GM13976 (cell line): ENCODE results near the gene ZSCAN25.

ENCODE experiments used
- DNase-seq: peaks from one replicate; pipeline ENCODE4 v3.0.0; 2012; ENCODE audit warnings: low spot score
- CTCF ChIP-seq: IDR thresholded peaks from 2 replicates; pipeline ENCODE4 v1.5.1; 2012; ENCODE audit warnings: borderline replicate concordance, mild to moderate bottlenecking; ENCODE audit not compliant: insufficient read depth; ENCODE audit errors: extremely low read depth, missing control alignments, control extremely low read depth
- in situ Hi-C: fragments of 300-500 bp; cut with MboI; formaldehyde crosslinking; loops from one replicate; pipeline ENCODE4 v1.12.0; 2022; ENCODE audit warnings: low sequenced_read_pairs, mixed read lengths, inconsistent platforms; ENCODE audit not compliant: unreplicated experiment

The ZSCAN25 gene

DNA sequence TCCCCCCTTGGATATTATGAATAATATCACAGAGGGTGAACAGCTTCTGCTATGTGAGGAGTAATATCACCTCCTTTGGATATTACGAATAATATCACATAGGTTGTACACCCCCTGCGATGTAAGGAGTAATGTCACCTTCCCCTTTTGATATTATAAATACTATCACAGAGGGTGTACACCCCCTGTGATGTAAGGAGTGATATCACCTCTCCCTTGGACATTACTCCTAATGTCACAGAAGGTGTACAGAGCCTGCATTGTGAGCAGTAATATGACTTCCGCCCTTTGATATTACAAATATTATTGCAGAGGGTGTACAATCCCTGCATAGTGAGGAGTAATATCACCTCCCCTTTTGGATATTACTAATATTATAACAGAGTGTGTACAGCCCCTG, 27.9 kb upstream of the ZSCAN25 start:
- TF ChIP-seq CTCF = no peak
- in situ Hi-C loops = no loop called here
- no peak for DNase-seq

- in situ Hi-C loops = no loop called here
- no peak for DNase-seq
- TF ChIP-seq CTCF = no peak
Observed at GRCh38 chr7:99594948-99595745, 21.6 kb upstream of the ZSCAN25 start.

- TF ChIP-seq CTCF = no peak
- in situ Hi-C loops = no loop called here
- DNase-seq = no peak
Observed at GRCh38 chr7:99596408-99596955, 20.3 kb upstream of the ZSCAN25 start.

GRCh38 chr7:99597762-99598501, 18.8 kb upstream of the ZSCAN25 start, which contains the start of gene TMEM225B:
TMEM225B (plus strand) TSS chr7:99598267; CDS start chr7:99604389, 6,122 bp downstream.
- no peak for TF ChIP-seq CTCF
- in situ Hi-C loops = no loop called here
- no peak for DNase-seq

GRCh38 chr7:99599836-99600235, 16.9 kb upstream of the ZSCAN25 start:
- no peak for TF ChIP-seq CTCF
- no peak for DNase-seq
- in situ Hi-C loops = no loop called here

DNA sequence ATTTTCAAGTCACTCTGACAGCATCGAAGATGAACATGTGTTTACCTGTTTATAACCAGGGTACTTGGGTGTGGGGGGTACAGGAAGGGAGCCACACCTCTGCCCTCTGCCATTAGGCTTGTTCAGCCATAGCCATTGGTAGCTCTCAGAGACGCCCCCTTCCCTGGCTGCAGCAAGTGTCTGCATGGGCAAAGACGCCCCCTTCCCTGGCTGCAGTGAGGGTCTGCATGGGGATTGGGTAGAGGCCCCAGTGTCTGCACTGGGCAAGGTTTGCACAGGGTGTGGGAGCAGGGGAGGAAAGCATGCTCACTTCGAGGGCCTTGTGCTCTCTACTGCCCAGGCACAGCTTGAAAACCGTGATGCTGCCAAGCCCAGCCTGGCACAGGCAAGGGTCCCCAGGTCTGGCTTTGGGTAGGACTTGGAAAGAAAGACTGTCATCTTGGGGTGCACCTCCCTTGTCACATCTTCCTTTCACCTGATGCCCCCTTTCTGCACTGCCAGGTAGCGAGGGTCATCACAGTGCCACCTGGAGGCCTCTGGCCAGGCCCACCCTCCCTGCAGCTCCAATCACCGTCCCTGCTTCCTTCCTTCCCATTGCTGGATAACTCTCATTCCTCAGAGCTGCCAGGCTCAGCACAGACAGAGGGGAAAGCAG, 15.0 kb upstream of the ZSCAN25 start:
- in situ Hi-C loops = no loop called here
- TF ChIP-seq CTCF = no peak
- peak; percentile 6 for DNase-seq
